GM12878 (cell line): ENCODE measurements around the gene PDIA4. TPM values are rescaled to one million over a fixed set of nuclear protein-coding genes. Genes with fewer than 3 reads are reported as not detected.

Source experiments
- ATAC-seq: fragments of 200-7000 bp; cut with Tn5 transposase; 3 replicates; pipeline ENCODE4 v1.9.1; 2020; ENCODE audit warnings: mild to moderate bottlenecking, moderate library complexity
- BruUV-seq: library from RNA; stranded (reverse); fragments of 400-500 nt; replicated peaks from 2 replicates; lab custom pipeline; 2021; lab: Mats Ljungman, UMichigan
- CTCF ChIA-PET: fragments of 300-600 bp; sonication (Branson Sonifier 250); formaldehyde crosslinking; extraction: SDS; loops from one replicate; lab custom pipeline; 2021; ENCODE audit warnings: inconsistent platforms; lab: Yijun Ruan, JAX
- POLR2A ChIA-PET: fragments of 350-600 bp; formaldehyde crosslinking; extraction: SDS; loops from one replicate; lab custom pipeline; 2021; ENCODE audit warnings: inconsistent platforms; lab: Charles Lee
- RAD21 ChIA-PET: fragments of 300-600 bp; sonication (Branson Sonifier 250); formaldehyde crosslinking; loops from one replicate; lab custom pipeline; 2023; ENCODE audit warnings: antibody characterized with exemption; ENCODE audit not compliant: unreplicated experiment; lab: Charles Lee
- SMC1A ChIA-PET: fragments of 300-600 bp; sonication (Branson Sonifier 250); formaldehyde crosslinking; loops from one replicate; lab custom pipeline; 2023; ENCODE audit not compliant: unreplicated experiment, uncharacterized antibody; lab: Charles Lee
- DNase-seq: peaks from one replicate; pipeline ENCODE4 v3.0.0-alpha.2; 2011; ENCODE audit warnings: low read depth, low spot score
- FAIRE-seq: peaks from 3 replicates; lab custom pipeline; 2011; peaks lifted over from hg19 to GRCh38; lab: Jason Lieb, UNC
- H2AFZ ChIP-seq: 2 replicates; pipeline ENCODE4 v1.6.0; 2011; ENCODE audit warnings: low read depth, low read length, control low read depth; ENCODE audit not compliant: control insufficient read depth
- H3K27ac ChIP-seq: 2 replicates; pipeline ENCODE4 v1.5.1; 2011; ENCODE audit warnings: control low read depth; ENCODE audit not compliant: control insufficient read depth, insufficient read depth
- H3K27me3 ChIP-seq, 2 experiments: replicated peaks in 1 of 2; 2 replicates each; pipeline versions ENCODE4 v1.6.0 to v1.6.1; 2011; ENCODE audit warnings: low read length in 1 of 2; ENCODE audit not compliant: control insufficient read depth in 2 of 2, insufficient read depth in 2 of 2
- H3K36me3 ChIP-seq, 2 experiments: 2 replicates each; pipeline ENCODE4 v1.5.1; 2011; ENCODE audit warnings: low read length in 1 of 2; ENCODE audit not compliant: control insufficient read depth in 2 of 2, insufficient read depth in 2 of 2
- H3K4me1 ChIP-seq: 2 replicates; pipeline ENCODE4 v1.6.1; 2011; ENCODE audit warnings: mild to moderate bottlenecking, low read length, moderate library complexity, mixed read lengths; ENCODE audit not compliant: control insufficient read depth, insufficient read depth
- H3K4me2 ChIP-seq: 2 replicates; pipeline ENCODE4 v1.6.0; 2011; ENCODE audit warnings: control low read depth; ENCODE audit not compliant: control insufficient read depth, insufficient read depth
- H3K4me3 ChIP-seq: fragments of 200-600 bp; sonication (generic); 2 replicates; pipeline ENCODE4 v1.5.1; 2016
- H3K79me2 ChIP-seq: 2 replicates; pipeline ENCODE4 v1.6.0; 2011; ENCODE audit warnings: low read length; ENCODE audit not compliant: control insufficient read depth, insufficient read depth
- H3K9ac ChIP-seq: 2 replicates; pipeline ENCODE4 v1.8.0; 2011; ENCODE audit warnings: low read length, control low read depth, mixed read lengths; ENCODE audit not compliant: control insufficient read depth, insufficient read depth
- H3K9me3 ChIP-seq: replicated peaks from 3 replicates; pipeline ENCODE4 v1.5.1; 2011; ENCODE audit warnings: mild to moderate bottlenecking, low read length; ENCODE audit not compliant: control insufficient read depth, insufficient read depth
- H4K20me1 ChIP-seq: 2 replicates; pipeline ENCODE4 v1.6.0; 2011; ENCODE audit not compliant: control insufficient read depth, insufficient read depth
- FOXM1 ChIP-seq: IDR thresholded peaks from 2 replicates; pipeline ENCODE4 v1.6.1; 2012; ENCODE audit warnings: low read depth, mild to moderate bottlenecking, inconsistent platforms, low read length, moderate library complexity
- HCFC1 ChIP-seq: fragments of 150-350 bp; IDR thresholded peaks from 2 replicates; pipeline ENCODE4 v1.6.1; 2014; ENCODE audit warnings: low read length
- MYC ChIP-seq: IDR thresholded peaks from 2 replicates; pipeline ENCODE4 v1.6.1; 2011; ENCODE audit warnings: mild to moderate bottlenecking, low read length, moderate library complexity, inconsistent platforms; ENCODE audit not compliant: insufficient read depth, insufficient replicate concordance, insufficient read length, severe bottlenecking
- WGBS: methylation state at CpG from one replicate; pipeline ENCODE4 v1.1.6; 2016; ENCODE audit warnings: low lambda C conversion rate; ENCODE audit not compliant: insufficient replicate concordance, insufficient coverage; ENCODE audit errors: missing lambda C conversion rate; 5-methylcytosine and 5-hydroxymethylcytosine counted together
- in situ Hi-C: fragments of 300-500 bp; cut with MboI; formaldehyde crosslinking; loops from 9 replicates; pipeline ENCODE4 v1.14.3; 2018; ENCODE audit warnings: mixed read lengths
- intact Hi-C: fragments of 100-400 bp; cut with micrococcal nuclease; formaldehyde crosslinking; loops from one replicate; pipeline ENCODE4 v1.14.2; 2022; ENCODE audit not compliant: unreplicated experiment
- polyA plus RNA-seq, 11 experiments: library from polyadenylated mRNA; depleted of rRNA in 4 of 11; unstranded in 6 of 11; stranded (reverse) in 5 of 11; fragments of >200 nt; fragmentation: Nextera tagmentation in 4 of 11; fragmentation: Illumina TruSeq in 1 of 11; extraction: Ambion mirVana in 4 of 11; extraction: Trizol in 1 of 11; gene quantifications; 1 replicate in 1 of 11; 2 replicates in 10 of 11; pipeline versions ENCODE4 v1.2.1 to v1.2.3, GENCODE V29; 2011 to 2016; ENCODE audit warnings: inconsistent platforms in 2 of 11, missing spikeins in 2 of 11, low read depth in 1 of 11
- total RNA-seq, 4 experiments: library from RNA; depleted of rRNA in 3 of 4; stranded (reverse); fragments of >200 nt in 3 of 4; fragmentation: Illumina TruSeq in 1 of 4; extraction: Trizol in 1 of 4; gene quantifications; 2 replicates each; pipeline versions ENCODE4 v1.2.1 to v1.2.3, GENCODE V29; 2013 to 2021
- TF ChIP-seq, protein P1 (sequence below): IDR thresholded peaks from 2 replicates; pipeline ENCODE4 v1.6.1; 2011; ENCODE audit warnings: mild to moderate bottlenecking, low read depth, low read length, moderate library complexity; ENCODE audit not compliant: insufficient replicate concordance

PDIA4 gene
- total and polyA plus RNA-seq, 10 of the 15 experiments (the other 5 are each of a cell fraction or from before 2014, with no cell fraction given) = 7.1 to 306 (median 106) TPM

DNA sequence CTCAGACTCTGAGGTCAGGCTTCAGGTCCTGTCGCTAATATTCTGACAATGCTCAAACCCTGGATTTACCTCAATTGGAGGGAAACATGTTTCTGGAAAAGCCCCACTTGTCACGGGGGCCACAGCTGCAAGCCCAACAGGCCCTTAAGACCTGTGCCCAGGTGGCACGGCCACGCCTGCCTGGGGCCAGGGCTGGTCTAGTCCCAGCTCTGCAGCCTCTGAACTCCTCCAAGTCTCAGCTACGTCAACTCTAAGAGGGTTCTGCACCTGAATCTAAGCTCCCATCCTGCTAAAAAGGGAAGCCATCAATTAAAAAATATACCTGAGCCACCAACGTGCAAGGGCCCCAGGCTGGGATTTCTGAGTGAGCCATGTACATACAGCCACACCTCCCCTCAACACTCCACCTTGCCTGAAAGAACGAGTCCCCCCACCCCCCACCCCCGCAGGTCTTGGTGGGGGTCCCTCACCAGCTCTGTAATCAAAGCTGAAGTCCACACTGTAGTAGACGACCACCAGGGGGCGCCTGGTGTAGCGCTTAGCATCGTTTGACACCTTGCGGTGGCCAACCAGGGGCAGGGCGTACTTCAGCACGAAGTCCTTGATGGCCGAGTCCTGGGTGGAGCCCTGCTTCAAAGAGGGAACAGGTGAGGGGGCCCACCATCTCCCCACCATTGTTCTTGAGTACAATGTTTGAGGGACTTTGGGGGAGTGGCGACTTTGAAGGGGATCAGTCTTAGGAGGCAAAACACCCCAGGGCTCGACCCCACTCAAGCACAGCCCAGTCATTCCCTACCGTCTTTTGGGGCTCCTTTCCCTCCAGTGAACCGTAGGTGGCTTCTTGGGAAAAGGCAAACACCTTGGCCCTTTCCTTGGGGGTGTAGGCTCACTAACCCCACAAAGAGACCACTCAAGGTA is 22.6 kb downstream of the PDIA4 start (continued):
- TF ChIP-seq, protein P1, sequence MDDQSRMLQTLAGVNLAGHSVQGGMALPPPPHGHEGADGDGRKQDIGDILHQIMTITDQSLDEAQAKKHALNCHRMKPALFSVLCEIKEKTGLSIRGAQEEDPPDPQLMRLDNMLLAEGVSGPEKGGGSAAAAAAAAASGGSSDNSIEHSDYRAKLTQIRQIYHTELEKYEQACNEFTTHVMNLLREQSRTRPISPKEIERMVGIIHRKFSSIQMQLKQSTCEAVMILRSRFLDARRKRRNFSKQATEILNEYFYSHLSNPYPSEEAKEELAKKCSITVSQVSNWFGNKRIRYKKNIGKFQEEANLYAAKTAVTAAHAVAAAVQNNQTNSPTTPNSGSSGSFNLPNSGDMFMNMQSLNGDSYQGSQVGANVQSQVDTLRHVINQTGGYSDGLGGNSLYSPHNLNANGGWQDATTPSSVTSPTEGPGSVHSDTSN = no peak
- TF ChIP-seq MYC (no peak), HCFC1 (no peak)

- CTCF ChIA-PET = interaction anchor here (0.7 to 8.8 kb wide), 18 partner anchors 10 to 276 kb away, joined by 3 to 99 read pairs (median 4); partner anchors contain the start of gene ZNF786
- no TSS peak for BruUV-seq
- Histone ChIP-seq H2AFZ (no peak overlapping the region), H4K20me1 (no peaks in the 10 kb centered on the region), H3K27me3 (no peaks in the 10 kb centered on the region), H3K4me1 (no peaks in the 10 kb centered on the region), H3K9ac (no peak overlapping the region), H3K27ac (no peak overlapping the region), H3K4me2 (no peak overlapping the region), H3K4me3 (no peak overlapping the region), H3K79me2 (no peaks in the 10 kb centered on the region), H3K36me3 (peaks cover 36 to 52% of the 10 kb centered on the region in 2 experiments), H3K9me3 (no peaks in the 10 kb centered on the region)
- WGBS = 96% methylated on average over 28 of the region's 28 CpGs
- in situ Hi-C loops = no loop called here
- no peak for TF ChIP-seq FOXM1
- SMC1A ChIA-PET = interaction anchor here (0.7 to 1.5 kb wide), 7 partner anchors 21 to 601 kb away, joined by 3 to 14 read pairs (median 4); partner anchors contain the start of gene PDIA4
- POLR2A ChIA-PET = no interaction called here
- RAD21 ChIA-PET = interaction anchor here (0.8 to 1.5 kb wide), 7 partner anchors 17 to 740 kb away, joined by 3 to 26 read pairs (median 3); no protein-coding TSS in a partner anchor
- intact Hi-C loops = loop anchor here (1.0 kb wide), 2 partner anchors 61 to 86 kb away; partner anchors contain the start of gene ZNF786
- DNase-seq = no peak
- no peak for FAIRE-seq
- ATAC-seq = no peak
Observed at GRCh38 chr7:149004405-149005370, 23.6 kb downstream of the PDIA4 start.
